HepG2 (cell line): ENCODE measurements around the gene ZNF276. TPM values are rescaled to one million over a fixed set of nuclear protein-coding genes. Genes with fewer than 3 reads are reported as not detected.
A peak's percentile ranks its signal among the peaks of the same experiment; 100 is the strongest.

Experiments
- GZF1 ChIP-seq: sonication (generic); formaldehyde crosslinking; IDR thresholded peaks from 2 replicates; pipeline ENCODE4 v1.5.1; 2020; ENCODE audit warnings: mild to moderate bottlenecking, missing genetic modification reagents
- KLF13 ChIP-seq: sonication (generic); formaldehyde crosslinking; IDR thresholded peaks from 2 replicates; pipeline ENCODE4 v1.4.0; 2020; ENCODE audit warnings: mild to moderate bottlenecking, missing genetic modification reagents
- MAFG ChIP-seq: sonication (generic); formaldehyde crosslinking; IDR thresholded peaks from 2 replicates; pipeline ENCODE4 v1.5.1; 2020; ENCODE audit warnings: mild to moderate bottlenecking, missing genetic modification reagents
- PLSCR1 ChIP-seq: sonication (generic); formaldehyde crosslinking; IDR thresholded peaks from 2 replicates; pipeline ENCODE4 v1.5.0; 2020; ENCODE audit warnings: missing genetic modification reagents, mild to moderate bottlenecking, borderline replicate concordance
- RCOR2 ChIP-seq: IDR thresholded peaks from 2 replicates; pipeline ENCODE4 v1.6.1; 2016; ENCODE audit warnings: missing biosample characterization, missing genetic modification reagents
- RFX1 ChIP-seq: fragments of 450-650 bp; IDR thresholded peaks from 2 replicates; pipeline ENCODE4 v1.6.1; 2017
- RORA ChIP-seq: sonication (generic); formaldehyde crosslinking; IDR thresholded peaks from 2 replicates; pipeline ENCODE4 v1.5.0; 2020; ENCODE audit warnings: mild to moderate bottlenecking, missing genetic modification reagents, moderate library complexity
- SKI ChIP-seq: fragments of 450-650 bp; IDR thresholded peaks from one replicate; pipeline ENCODE4 v1.6.1; 2018; ENCODE audit warnings: mild to moderate bottlenecking; ENCODE audit not compliant: partially characterized antibody
- SNAPC5 ChIP-seq: sonication (generic); formaldehyde crosslinking; IDR thresholded peaks from 2 replicates; pipeline ENCODE4 v1.8.1; 2023; ENCODE audit warnings: mild to moderate bottlenecking, missing genetic modification reagents, borderline replicate concordance
- TCF12 ChIP-seq, 2 experiments: fragments of 450-650 bp in 1 of 2; sonication (generic) in 1 of 2; formaldehyde crosslinking in 1 of 2; IDR thresholded peaks; 2 replicates each; pipeline versions ENCODE4 v1.6.1 to v1.8.0; 2017 to 2022; ENCODE audit warnings: antibody characterized with exemption in 1 of 2, mild to moderate bottlenecking in 1 of 2, missing genetic modification reagents in 1 of 2, moderate library complexity in 1 of 2
- U2AF1 ChIP-seq: fragments of 200-400 bp; formaldehyde crosslinking; optimal IDR thresholded peaks from 2 replicates; pipeline ENCODE3; 2017; ENCODE audit warnings: mild to moderate bottlenecking, low read depth, low read length
- ZBED4 ChIP-seq: sonication (generic); formaldehyde crosslinking; IDR thresholded peaks from 2 replicates; pipeline ENCODE4 v1.4.0; 2020; ENCODE audit warnings: missing genetic modification reagents, borderline replicate concordance
- ZBTB42 ChIP-seq: sonication (generic); formaldehyde crosslinking; IDR thresholded peaks from 2 replicates; pipeline ENCODE4 v1.5.0; 2020; ENCODE audit warnings: mild to moderate bottlenecking, missing genetic modification reagents
- ZKSCAN1 ChIP-seq: fragments of 150-350 bp; IDR thresholded peaks from 2 replicates; pipeline ENCODE4 v1.6.1; 2014; ENCODE audit warnings: low read length
- ZNF136 ChIP-seq: sonication (generic); formaldehyde crosslinking; IDR thresholded peaks from 2 replicates; pipeline ENCODE4 v1.8.1; 2022; ENCODE audit warnings: low read depth, mild to moderate bottlenecking, moderate library complexity, missing genetic modification reagents
- ZNF550 ChIP-seq: sonication (generic); formaldehyde crosslinking; IDR thresholded peaks from 2 replicates; pipeline ENCODE4 v1.4.0; 2020; ENCODE audit warnings: mild to moderate bottlenecking, missing genetic modification reagents, borderline replicate concordance
- ZNF562 ChIP-seq: sonication (generic); formaldehyde crosslinking; IDR thresholded peaks from 2 replicates; pipeline ENCODE4 v1.8.0; 2022; ENCODE audit warnings: missing genetic modification reagents, borderline replicate concordance
- ZSCAN12 ChIP-seq: sonication (generic); formaldehyde crosslinking; IDR thresholded peaks from 2 replicates; pipeline ENCODE4 v1.9.0; 2021; ENCODE audit warnings: mild to moderate bottlenecking, missing genetic modification reagents
- polyA plus RNA-seq, 8 experiments: library from polyadenylated mRNA; depleted of rRNA in 3 of 8; stranded (reverse) in 7 of 8; unstranded in 1 of 8; fragments of >200 nt; fragmentation: Illumina TruSeq in 4 of 8; extraction: Trizol in 4 of 8; gene quantifications; 2 replicates each; pipeline versions ENCODE4 v1.2.1 to v1.2.3, GENCODE V29; 2011 to 2016; ENCODE audit warnings: low read depth in 4 of 8, missing spikeins in 1 of 8, mixed read lengths in 1 of 8; ENCODE audit not compliant: insufficient read depth in 1 of 8
- total RNA-seq, 5 experiments: library from RNA; depleted of rRNA; stranded (reverse); fragments of >200 nt; fragmentation: Illumina TruSeq; extraction: Trizol; gene quantifications; 2 replicates each; pipeline ENCODE4 v1.2.3, GENCODE V29; 2016; ENCODE audit warnings: low read depth in 1 of 5
- TF ChIP-seq, protein P1 (sequence below): sonication (generic); formaldehyde crosslinking; IDR thresholded peaks from 2 replicates; pipeline ENCODE4 v1.5.1; 2020; ENCODE audit warnings: missing genetic modification reagents, mild to moderate bottlenecking, borderline replicate concordance
- TF ChIP-seq, protein P2 (sequence below): IDR thresholded peaks from 2 replicates; pipeline ENCODE4 v1.6.1; 2016; ENCODE audit warnings: missing compliant biosample characterization, missing genetic modification reagents, borderline replicate concordance

Gene ZNF276
- total and polyA plus RNA-seq, 2 of the 13 experiments (the other 11 are each of a cell fraction or from before 2014, with no cell fraction given), result 17.7 to 18.0 TPM

- TF ChIP-seq ZBED4, result peak; percentile 93
- TF ChIP-seq U2AF1, result peak; percentile 77
- TF ChIP-seq ZKSCAN1, result no peak
- peak; percentile 97 for TF ChIP-seq SNAPC5 (CRISPR knock-in tag)
- TF ChIP-seq RCOR2 (CRISPR knock-in tag), result peak; percentile 91
- peak; percentile 98 for TF ChIP-seq ZSCAN12
- TF ChIP-seq ZNF136 (CRISPR knock-in tag), result peak; percentile 99
- TF ChIP-seq, protein P1, sequence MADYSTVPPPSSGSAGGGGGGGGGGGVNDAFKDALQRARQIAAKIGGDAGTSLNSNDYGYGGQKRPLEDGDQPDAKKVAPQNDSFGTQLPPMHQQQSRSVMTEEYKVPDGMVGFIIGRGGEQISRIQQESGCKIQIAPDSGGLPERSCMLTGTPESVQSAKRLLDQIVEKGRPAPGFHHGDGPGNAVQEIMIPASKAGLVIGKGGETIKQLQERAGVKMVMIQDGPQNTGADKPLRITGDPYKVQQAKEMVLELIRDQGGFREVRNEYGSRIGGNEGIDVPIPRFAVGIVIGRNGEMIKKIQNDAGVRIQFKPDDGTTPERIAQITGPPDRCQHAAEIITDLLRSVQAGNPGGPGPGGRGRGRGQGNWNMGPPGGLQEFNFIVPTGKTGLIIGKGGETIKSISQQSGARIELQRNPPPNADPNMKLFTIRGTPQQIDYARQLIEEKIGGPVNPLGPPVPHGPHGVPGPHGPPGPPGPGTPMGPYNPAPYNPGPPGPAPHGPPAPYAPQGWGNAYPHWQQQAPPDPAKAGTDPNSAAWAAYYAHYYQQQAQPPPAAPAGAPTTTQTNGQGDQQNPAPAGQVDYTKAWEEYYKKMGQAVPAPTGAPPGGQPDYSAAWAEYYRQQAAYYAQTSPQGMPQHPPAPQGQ, result peak; percentile 97
- TF ChIP-seq SKI, result peak; percentile 94
- 0 out of 2 replicates have a peak, but pooled peaks have one; percentile 44 for TF ChIP-seq KLF13
- no peak for TF ChIP-seq ZNF562 (CRISPR knock-in tag)
- TF ChIP-seq RFX1, result peak; percentile 37; the same call in 1 of the 2 replicates
- peak; percentile 89 for TF ChIP-seq GZF1 (CRISPR knock-in tag)
- TF ChIP-seq, protein P2, sequence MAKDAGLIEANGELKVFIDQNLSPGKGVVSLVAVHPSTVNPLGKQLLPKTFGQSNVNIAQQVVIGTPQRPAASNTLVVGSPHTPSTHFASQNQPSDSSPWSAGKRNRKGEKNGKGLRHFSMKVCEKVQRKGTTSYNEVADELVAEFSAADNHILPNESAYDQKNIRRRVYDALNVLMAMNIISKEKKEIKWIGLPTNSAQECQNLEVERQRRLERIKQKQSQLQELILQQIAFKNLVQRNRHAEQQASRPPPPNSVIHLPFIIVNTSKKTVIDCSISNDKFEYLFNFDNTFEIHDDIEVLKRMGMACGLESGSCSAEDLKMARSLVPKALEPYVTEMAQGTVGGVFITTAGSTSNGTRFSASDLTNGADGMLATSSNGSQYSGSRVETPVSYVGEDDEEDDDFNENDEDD (CRISPR knock-in tag), result peak; percentile 92; the same call in 1 of the 2 replicates
- peak; percentile 55; the same call in 1 of the 2 replicates for TF ChIP-seq ZBTB42
- no peak for TF ChIP-seq TCF12 (IDR thresholded peaks at IDR 0.05)
- TF ChIP-seq TCF12 (CRISPR knock-in tag; IDR thresholded peaks at IDR 0.05), result peak; percentile 98
- peak; percentile 70; the same call in 1 of the 2 replicates for TF ChIP-seq PLSCR1
- no peak for TF ChIP-seq RORA (CRISPR knock-in tag)
- TF ChIP-seq MAFG (CRISPR knock-in tag), result no peak
- no peak; the same call in 1 of the 2 replicates for TF ChIP-seq ZNF550 (CRISPR knock-in tag)
These were observed 34.0 kb upstream of the ZNF276 start (continued) for GRCh38 chr16:89687092-89687940.
